ENCODE results near the gene TYK2. TPM values are rescaled to one million over a fixed set of nuclear protein-coding genes. Genes with fewer than 3 reads are reported as not detected.
"Not testable (repeated sequence)": the region's sequence is repeated elsewhere in the genome, so short reads cannot be mapped to it uniquely, and the experiment has no call there.

The TYK2 gene
- total RNA-seq, 4 donors from 2014 or later: 40.8 to 77.2 (median 53.9) TPM

DNA sequence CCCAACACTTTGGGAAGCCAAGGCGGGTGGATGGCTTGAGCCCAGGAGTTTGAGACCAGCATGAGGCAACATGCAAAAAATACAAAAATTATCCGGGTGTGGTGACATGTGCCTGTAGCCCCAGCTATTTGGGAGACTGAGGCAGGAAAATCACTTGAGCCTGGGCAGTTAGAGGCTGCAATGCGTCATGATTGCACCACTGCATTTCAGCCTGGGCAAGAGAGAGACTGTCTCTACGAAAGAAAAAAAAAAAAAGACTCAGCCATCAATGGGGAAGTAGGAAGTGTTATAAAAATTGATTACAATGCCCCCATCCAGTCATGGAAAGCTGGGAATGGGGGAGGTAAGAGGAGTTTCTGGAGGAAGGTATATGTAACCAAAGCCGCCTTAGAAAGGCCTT, 5.4 kb downstream of the TYK2 start:
- ATAC-seq: no peak
- Histone ChIP-seq H3K4me1 (peaks cover 0 to 15% (median 0%) of the 10 kb centered on the region in 3 donors), H3K36me3 (peaks cover 0 to 75% of the 10 kb centered on the region in 2 donors)

DNA sequence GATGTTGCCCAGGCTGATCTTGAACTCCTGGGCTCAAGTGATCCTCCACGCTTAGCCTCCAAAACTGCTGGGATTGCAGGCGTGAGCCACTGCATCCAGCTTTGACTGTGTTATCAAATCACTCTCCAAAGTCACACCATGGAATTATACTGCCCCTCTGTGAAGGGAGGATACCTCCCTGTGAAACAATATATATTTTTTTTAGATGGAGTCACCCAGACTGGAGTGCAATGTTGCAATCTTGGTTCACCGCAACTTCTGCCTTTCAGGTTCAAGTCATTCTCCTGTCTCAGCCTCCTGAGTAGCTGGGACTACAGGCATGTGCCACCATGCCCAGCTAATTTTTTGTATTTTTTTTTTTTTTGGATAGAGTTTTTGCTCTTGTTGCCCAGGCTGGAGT, 7.7 kb downstream of the TYK2 start:
- no peaks in the 10 kb centered on the region for H3K4me1 ChIP-seq
- 82% methylated on average over 2 of the region's 3 CpGs; no CpG with 5 or more reads in 1 of the 2 donors for WGBS, 2 donors (ENCODE audit: low coverage in 1 of 2)
- ATAC-seq: no peak

More for the DNA sequence above, 5.4 kb downstream of the TYK2 start:
- TF ChIP-seq POLR2A (IDR thresholded peaks at IDR 0.05) (no peak), EP300 (IDR thresholded peaks at IDR 0.05) (no peak), POLR2AphosphoS5 (IDR thresholded peaks at IDR 0.05) (no peak)
- TF ChIP-seq, protein P1, sequence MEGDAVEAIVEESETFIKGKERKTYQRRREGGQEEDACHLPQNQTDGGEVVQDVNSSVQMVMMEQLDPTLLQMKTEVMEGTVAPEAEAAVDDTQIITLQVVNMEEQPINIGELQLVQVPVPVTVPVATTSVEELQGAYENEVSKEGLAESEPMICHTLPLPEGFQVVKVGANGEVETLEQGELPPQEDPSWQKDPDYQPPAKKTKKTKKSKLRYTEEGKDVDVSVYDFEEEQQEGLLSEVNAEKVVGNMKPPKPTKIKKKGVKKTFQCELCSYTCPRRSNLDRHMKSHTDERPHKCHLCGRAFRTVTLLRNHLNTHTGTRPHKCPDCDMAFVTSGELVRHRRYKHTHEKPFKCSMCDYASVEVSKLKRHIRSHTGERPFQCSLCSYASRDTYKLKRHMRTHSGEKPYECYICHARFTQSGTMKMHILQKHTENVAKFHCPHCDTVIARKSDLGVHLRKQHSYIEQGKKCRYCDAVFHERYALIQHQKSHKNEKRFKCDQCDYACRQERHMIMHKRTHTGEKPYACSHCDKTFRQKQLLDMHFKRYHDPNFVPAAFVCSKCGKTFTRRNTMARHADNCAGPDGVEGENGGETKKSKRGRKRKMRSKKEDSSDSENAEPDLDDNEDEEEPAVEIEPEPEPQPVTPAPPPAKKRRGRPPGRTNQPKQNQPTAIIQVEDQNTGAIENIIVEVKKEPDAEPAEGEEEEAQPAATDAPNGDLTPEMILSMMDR (IDR thresholded peaks at IDR 0.05): no peak
- H3K4me3 ChIP-seq: no peak overlapping the region
- no peak overlapping the region for H3K27ac ChIP-seq
- 90 to 100% methylated on average over 4 to 5 of the region's 5 CpGs for WGBS, 2 donors (ENCODE audit: low coverage in 1 of 2)
- H3K27me3 ChIP-seq: no peaks in the 10 kb centered on the region
- H3K9me3 ChIP-seq: no peaks in the 10 kb centered on the region

DNA sequence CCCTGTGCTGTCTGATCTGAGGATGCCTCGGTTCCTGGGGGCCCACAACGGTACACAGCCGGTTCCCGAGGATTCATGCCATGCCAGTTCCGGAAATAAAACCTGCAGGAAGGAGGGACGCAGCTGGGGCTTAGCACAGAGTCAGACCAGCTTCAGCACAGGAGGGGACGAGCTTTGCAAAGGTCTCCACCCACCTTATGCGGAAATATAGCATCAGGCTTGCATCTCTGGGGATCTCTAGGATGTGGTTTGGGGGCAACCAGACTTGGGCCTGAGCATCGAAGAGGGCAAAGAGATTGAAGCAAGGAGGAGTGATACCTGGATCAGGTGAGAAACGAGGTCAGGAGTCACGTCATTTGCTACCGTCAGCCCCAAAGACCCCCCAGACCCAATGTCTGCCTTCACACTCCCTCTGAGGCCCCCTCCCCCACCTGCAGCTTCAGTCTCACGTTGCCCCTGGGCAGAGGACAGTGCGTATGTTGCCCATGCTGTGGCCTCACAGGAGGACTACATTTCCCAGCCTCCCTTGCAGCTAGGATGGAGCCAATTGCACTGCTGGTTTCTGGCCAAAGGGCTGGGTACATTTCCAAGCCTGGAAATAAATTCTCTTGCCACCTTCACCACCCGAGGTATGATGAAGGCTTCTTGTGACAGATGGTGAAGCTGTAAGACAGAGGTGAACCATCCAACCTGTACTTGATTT, 12.1 kb downstream of the TYK2 start:
- TF ChIP-seq POLR2A (IDR thresholded peaks at IDR 0.05) (no peak), EP300 (IDR thresholded peaks at IDR 0.05) (no peak), POLR2AphosphoS5 (IDR thresholded peaks at IDR 0.05) (no peak)
- TF ChIP-seq, protein P1 (IDR thresholded peaks at IDR 0.05): no peak
- WGBS, 2 donors (ENCODE audit: low coverage in 1 of 2): 83 to 88% methylated on average over 2 of the region's 15 CpGs
- Histone ChIP-seq H3K27ac (no peak overlapping the region), H3K36me3 (peaks cover 0 to 98% of the 10 kb centered on the region in 2 donors), H3K27me3 (no peaks in the 10 kb centered on the region), H3K9me3 (no peaks in the 10 kb centered on the region), H3K4me1 (no peaks in the 10 kb centered on the region), H3K4me3 (no peak overlapping the region)
- no peak for ATAC-seq

More for the DNA sequence above, 7.7 kb downstream of the TYK2 start:
- Histone ChIP-seq H3K27ac (no peak overlapping the region), H3K9me3 (no peaks in the 10 kb centered on the region), H3K27me3 (no peaks in the 10 kb centered on the region), H3K36me3 (peaks cover 0 to 90% of the 10 kb centered on the region in 2 donors), H3K4me3 (no peak overlapping the region)
- no peak for TF ChIP-seq POLR2A (IDR thresholded peaks at IDR 0.05)
- no peak for TF ChIP-seq POLR2AphosphoS5 (IDR thresholded peaks at IDR 0.05)
- TF ChIP-seq, protein P1 (IDR thresholded peaks at IDR 0.05): no peak
- no peak for TF ChIP-seq EP300 (IDR thresholded peaks at IDR 0.05)

DNA sequence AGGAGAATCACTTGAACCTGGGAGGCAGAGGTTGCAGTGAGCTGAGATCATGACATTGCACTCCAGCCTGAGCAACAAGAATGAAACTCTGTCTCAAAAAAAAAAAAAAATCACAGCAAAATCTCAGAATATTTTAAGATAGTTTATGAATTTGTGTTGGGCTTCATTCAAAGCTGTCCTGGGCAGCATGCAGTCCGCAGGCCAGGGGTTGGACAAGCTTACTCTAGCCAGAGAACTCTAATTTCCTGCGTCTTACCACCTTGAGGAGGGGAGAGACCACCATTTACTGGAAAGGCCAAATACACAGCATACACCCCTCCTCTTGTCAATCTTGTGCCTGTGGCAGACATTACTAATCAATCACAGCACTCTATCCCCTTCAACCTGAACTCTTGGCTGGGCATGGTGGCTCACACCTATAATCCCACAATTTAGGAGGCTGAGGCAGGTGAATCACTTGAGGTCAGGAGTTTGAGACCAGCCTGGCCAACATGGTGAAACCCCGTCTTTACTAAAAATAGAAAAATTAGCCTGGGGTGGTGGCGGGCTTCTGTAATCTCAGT, 13.3 kb downstream of the TYK2 start:
- ATAC-seq, H3K4me3 ChIP-seq, H3K4me1 ChIP-seq, H3K27ac ChIP-seq, H3K9me3 ChIP-seq, H3K27me3 ChIP-seq: not testable (repeated sequence)
- peaks cover 0 to 100% of the 10 kb centered on the region in 2 donors for H3K36me3 ChIP-seq
- 97% methylated on average over 3 of the region's 4 CpGs; no CpG with 5 or more reads in 1 of the 2 donors for WGBS, 2 donors (ENCODE audit: low coverage in 1 of 2)

DNA sequence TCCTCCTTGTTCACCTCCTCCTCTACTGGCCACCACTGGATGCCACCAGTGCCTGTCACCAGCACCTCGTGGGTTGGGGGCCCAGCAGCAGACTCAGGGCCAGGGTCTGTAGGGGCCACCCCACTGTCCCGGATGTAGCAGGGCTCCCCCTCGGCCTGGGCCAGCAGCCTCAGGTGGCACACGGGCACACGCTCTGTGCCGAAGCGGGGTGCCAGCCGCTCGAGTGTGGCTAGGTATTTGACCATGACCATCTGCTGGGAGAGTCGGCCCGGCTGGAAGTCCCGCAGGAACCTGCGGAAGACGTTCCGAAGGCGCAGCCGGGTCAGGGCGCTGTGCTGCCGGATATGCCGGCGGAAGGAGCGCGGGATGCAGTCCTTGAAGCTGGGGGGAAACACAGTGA, 14.9 kb downstream of the TYK2 start:
- Histone ChIP-seq H3K9me3 (no peaks in the 10 kb centered on the region), H3K27me3 (no peaks in the 10 kb centered on the region), H3K4me1 (no peaks in the 10 kb centered on the region), H3K4me3 (no peak overlapping the region), H3K36me3 (peaks cover 0 to 100% of the 10 kb centered on the region in 2 donors), H3K27ac (no peak overlapping the region)
- ATAC-seq: no peak
- no peak for TF ChIP-seq EP300 (IDR thresholded peaks at IDR 0.05)
- TF ChIP-seq, protein P1 (IDR thresholded peaks at IDR 0.05): no peak
- no peak for TF ChIP-seq POLR2AphosphoS5 (IDR thresholded peaks at IDR 0.05)
- TF ChIP-seq POLR2A (IDR thresholded peaks at IDR 0.05): no peak
- 100% methylated on average over 2 of the region's 23 CpGs; no CpG with 5 or more reads in 1 of the 2 donors for WGBS, 2 donors (ENCODE audit: low coverage in 1 of 2)
